Measurements from ENCODE around the gene PRKN.

PRKN gene

GRCh38 chr6:161493576-161494118 lies 1233.9 kb downstream of the PRKN start:
- no peak overlapping the region for H3K4me3 ChIP-seq (ENCODE audit: low read depth, low read length)
- TF ChIP-seq CTCF (IDR thresholded peaks at IDR 0.05; ENCODE audit: low read depth, low read length), result no peak

- no peak for TF ChIP-seq CTCF (IDR thresholded peaks at IDR 0.05; ENCODE audit: low read depth, low read length)
- no peak overlapping the region for H3K4me3 ChIP-seq (ENCODE audit: low read depth, low read length)
These were observed 1237.8 kb downstream of the PRKN start for GRCh38 chr6:161489626-161490306.

GRCh38 chr6:161487694-161488093 lies 1239.9 kb downstream of the PRKN start:
- TF ChIP-seq CTCF (IDR thresholded peaks at IDR 0.05; ENCODE audit: low read depth, low read length), result no peak
- no peak overlapping the region for H3K4me3 ChIP-seq (ENCODE audit: low read depth, low read length)

GRCh38 chr6:161487217-161487531 lies 1240.4 kb downstream of the PRKN start:
- H3K4me3 ChIP-seq (ENCODE audit: low read depth, low read length), result no peak overlapping the region
- no peak for TF ChIP-seq CTCF (IDR thresholded peaks at IDR 0.05; ENCODE audit: low read depth, low read length)

GRCh38 chr6:161486361-161487216 lies 1241.0 kb downstream of the PRKN start:
- TF ChIP-seq CTCF (IDR thresholded peaks at IDR 0.05; ENCODE audit: low read depth, low read length), result no peak
- H3K4me3 ChIP-seq (ENCODE audit: low read depth, low read length), result no peak overlapping the region

- no peak overlapping the region for H3K4me3 ChIP-seq (ENCODE audit: low read depth, low read length)
- no peak for TF ChIP-seq CTCF (IDR thresholded peaks at IDR 0.05; ENCODE audit: low read depth, low read length)
These were observed 1245.1 kb downstream of the PRKN start for GRCh38 chr6:161482517-161482858.

Measured in WI38 (cell line).